HG03565 (cell line): Measurements from ENCODE around the gene C12orf57.

Experiments
- ATAC-seq: cut with Tn5 transposase; IDR thresholded peaks from one replicate; pipeline ENCODE4 v1.9.1; 2021; ENCODE audit warnings: mild to moderate bottlenecking, moderate library complexity; ENCODE audit not compliant: unreplicated experiment

The C12orf57 gene

GRCh38 chr12:6936636-6937480 lies 7.0 kb upstream of the C12orf57 start:
- no peak for ATAC-seq

- ATAC-seq = peak; percentile 89
These were observed 6.1 kb upstream of the C12orf57 start for GRCh38 chr12:6937481-6938352.

DNA sequence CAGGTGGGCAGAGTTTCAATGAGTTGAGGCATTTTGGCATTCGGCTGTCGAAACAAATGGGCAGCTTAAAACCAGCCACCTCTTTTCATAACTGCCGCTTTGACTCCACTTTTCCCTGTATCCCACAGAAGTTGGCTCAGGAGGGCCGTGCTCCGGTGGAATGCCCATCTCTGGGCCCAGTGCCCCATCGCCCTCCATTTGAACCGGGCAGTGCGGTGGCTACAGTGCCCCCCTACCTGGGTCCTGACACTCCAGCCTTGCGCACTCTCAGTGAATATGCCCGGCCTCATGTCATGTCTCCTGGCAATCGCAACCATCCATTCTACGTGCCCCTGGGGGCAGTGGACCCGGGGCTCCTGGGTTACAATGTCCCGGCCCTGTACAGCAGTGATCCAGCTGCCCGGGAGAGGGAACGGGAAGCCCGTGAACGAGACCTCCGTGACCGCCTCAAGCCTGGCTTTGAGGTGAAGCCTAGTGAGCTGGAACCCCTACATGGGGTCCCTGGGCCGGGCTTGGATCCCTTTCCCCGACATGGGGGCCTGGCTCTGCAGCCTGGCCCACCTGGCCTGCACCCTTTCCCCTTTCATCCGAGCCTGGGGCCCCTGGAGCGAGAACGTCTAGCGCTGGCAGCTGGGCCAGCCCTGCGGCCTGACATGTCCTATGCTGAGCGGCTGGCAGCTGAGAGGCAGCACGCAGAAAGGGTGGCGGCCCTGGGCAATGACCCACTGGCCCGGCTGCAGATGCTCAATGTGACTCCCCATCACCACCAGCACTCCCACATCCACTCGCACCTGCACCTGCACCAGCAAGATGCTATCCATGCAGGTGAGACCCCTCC lies 5.2 kb upstream of the C12orf57 start:
- ATAC-seq = no peak

DNA sequence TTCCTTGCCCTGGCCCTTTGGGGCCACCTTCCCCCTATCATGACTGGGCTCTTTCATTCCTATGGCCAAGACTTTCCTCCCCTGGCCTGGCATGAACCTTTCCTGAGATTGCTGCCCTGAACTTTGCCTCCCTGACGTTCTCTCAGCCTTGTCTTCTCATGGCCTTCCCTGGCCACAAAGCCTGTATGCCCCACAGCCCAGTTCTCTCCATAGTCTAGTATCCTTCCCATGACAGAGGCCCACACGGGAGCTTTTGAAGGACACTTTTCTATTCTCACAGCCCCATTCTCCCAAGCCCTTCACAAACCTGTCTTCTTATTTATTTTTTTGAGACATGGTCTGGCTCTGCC lies 4.7 kb upstream of the C12orf57 start:
- ATAC-seq = no peak

GRCh38 chr12:6941267-6941666 lies 2.6 kb upstream of the C12orf57 start:
- no peak for ATAC-seq

DNA sequence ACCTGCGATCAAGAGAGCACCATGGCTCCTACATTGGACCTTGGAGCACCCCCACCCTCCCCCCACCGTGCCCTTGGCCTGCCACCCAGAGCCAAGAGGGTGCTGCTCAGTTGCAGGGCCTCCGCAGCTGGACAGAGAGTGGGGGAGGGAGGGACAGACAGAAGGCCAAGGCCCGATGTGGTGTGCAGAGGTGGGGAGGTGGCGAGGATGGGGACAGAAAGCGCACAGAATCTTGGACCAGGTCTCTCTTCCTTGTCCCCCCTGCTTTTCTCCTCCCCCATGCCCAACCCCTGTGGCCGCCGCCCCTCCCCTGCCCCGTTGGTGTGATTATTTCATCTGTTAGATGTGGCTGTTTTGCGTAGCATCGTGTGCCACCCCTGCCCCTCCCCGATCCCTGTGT lies 2.0 kb upstream of the C12orf57 start:
- no peak for ATAC-seq

- no peak for ATAC-seq
These were observed 1.5 kb upstream of the C12orf57 start for GRCh38 chr12:6942331-6942665.

- peak; percentile 24 for ATAC-seq
These were observed 467 bp upstream of the C12orf57 start for GRCh38 chr12:6943389-6943721.

- ATAC-seq = peak; percentile 43
These were observed 762 bp downstream of the C12orf57 start for GRCh38 chr12:6944381-6945186.

DNA sequence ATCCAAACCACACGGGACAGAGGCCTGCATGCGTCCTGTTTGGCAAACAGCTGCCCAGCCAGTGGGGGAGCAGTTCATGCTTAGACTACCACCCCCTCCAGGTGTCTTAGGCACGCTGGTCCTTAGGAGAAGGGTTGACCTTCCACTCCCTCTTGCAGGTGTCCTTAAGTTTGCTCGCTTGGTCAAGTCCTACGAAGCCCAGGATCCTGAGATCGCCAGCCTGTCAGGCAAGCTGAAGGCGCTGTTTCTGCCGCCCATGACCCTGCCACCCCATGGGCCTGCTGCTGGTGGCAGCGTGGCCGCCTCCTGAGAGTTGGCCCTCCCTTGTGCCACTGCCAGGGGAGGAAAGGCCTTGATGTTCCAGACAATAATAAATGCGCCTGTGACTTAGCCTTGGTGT lies 1.8 kb downstream of the C12orf57 start:
- no peak for ATAC-seq

DNA sequence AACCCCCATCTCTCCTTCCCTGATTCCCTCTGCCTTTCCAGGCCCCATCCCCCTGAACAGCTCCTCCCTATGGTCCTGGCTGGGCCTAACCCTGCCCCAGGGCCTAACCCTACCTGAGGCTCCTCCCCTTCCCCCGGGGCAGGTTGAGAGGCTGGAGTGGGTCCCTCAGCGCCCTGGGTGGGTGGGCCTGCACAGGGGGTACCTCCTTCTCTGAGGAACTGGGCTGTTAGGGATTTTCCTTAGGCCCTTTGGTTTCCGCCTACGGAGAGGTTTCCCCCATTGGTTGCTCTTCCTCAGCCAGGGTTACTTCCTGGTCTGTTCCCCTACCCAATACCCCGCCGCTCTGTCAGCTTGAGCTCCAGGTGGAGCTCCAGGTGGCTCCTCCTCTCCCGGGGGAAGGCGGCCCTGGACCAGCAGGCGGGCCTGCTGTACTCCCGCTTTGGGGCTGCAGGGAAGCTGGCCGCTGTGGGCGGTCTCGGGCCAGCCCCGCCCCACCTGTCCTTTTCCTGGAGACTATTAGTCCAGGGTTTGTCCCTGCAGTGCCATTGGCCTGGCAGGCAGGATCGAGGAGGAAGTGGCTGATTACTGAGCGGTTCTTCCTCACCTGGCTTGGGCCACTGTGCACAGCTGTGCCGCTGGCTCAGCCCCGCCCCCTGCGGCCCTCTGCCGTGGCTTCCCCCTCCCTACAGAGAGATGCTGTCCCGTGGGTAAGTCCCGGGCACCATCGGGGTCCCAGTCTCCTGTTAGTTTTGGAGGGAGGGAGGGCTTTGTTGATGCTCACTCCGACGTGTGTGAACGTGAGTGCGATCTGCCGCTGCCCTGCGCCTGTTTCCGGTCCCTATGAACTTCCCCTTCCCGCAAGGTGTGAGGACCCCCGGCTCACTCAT lies 2.5 kb downstream of the C12orf57 start:
- ATAC-seq = no peak

DNA sequence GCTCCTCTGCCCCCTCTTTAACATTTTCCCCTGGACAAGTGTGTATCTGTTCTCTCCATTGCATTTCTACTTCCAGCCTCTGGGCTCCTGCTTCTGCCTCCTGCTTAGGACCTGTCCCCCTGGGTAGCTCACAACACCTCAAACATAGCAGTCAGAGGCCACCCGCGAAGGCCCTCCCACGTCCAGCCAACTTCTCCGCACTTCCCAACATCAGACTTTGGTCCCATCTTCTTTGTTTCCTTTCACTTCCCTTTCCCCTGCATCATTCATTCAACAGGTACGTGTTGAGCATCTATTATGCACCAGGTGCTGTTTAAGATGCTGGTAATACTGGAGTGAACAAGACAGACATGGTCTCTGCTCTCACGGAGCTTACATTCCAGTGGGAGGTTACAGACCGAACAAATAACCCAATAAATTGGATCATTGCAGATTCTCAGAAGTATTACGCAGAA lies 3.1 kb downstream of the C12orf57 start:
- ATAC-seq = no peak

- no peak for ATAC-seq
These were observed 3.8 kb downstream of the C12orf57 start for GRCh38 chr12:6947615-6948014.

DNA sequence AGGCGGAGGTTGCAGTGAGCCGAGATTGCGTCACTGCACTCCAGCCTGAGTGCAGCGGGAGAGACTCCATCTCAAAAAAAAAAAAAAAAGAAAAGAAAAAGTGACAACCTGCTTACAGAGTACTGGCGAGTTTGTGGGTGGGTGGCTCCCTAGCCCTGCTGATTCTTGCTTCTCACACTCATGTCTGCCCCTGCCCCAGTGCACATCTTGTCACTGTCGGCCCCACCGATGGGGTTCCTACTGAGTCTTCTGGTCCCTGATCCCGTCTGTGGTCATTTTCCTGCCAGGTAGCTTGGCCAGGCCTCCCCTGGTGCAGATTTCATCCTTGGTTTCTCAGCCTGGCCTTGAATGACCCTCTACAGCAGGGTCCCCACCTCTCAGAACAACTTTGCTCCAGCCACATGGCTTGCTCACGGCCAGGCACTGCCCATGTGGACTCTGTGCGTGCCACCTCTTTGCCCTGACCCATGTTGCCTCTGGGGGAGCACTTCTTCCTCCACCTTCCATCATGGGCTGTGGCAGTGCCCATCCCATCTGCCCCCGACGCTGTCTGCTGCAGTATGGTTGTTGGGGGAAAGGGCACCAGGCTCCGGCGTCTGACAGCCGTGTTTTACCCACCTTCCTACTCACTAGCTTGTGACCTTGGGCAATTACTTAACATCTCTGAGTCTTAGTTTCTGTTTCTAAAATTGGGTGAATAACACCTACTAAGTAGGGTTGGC lies 5.2 kb downstream of the C12orf57 start:
- no peak for ATAC-seq

- no peak for ATAC-seq
These were observed 6.6 kb downstream of the C12orf57 start for GRCh38 chr12:6950401-6950801.

GRCh38 chr12:6950811-6951540 lies 7.2 kb downstream of the C12orf57 start, which contains the start of gene PTPN6:
Gene PTPN6 (plus strand): TSS chr12:6951356. CDS start chr12:6951513, 157 bp downstream.
- ATAC-seq = no peak

GRCh38 chr12:6951551-6952120 lies 7.8 kb downstream of the C12orf57 start:
- no peak for ATAC-seq
